ENCODE results near the gene KAT14.

DNA sequence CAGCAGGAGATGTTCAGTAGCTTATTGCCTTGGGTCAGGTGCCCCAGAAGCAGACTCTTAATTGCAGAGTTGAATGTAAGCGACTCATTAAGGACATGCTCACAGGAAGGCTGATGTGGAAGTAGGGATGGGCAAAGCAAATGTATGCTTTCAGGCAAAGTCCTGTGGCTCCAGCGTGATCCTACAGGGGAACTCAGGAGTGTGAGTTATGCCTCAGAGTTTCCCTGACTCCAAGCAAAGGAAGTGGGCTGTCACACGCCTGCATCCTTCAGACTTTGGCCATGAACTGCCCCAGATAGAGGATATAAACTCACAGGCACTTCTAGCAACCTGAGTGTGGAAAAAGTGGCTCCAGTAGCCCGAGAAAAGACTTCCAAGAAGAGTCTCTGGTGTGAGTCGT lies 85.7 kb downstream of the KAT14 start:
- TF ChIP-seq, protein P1, sequence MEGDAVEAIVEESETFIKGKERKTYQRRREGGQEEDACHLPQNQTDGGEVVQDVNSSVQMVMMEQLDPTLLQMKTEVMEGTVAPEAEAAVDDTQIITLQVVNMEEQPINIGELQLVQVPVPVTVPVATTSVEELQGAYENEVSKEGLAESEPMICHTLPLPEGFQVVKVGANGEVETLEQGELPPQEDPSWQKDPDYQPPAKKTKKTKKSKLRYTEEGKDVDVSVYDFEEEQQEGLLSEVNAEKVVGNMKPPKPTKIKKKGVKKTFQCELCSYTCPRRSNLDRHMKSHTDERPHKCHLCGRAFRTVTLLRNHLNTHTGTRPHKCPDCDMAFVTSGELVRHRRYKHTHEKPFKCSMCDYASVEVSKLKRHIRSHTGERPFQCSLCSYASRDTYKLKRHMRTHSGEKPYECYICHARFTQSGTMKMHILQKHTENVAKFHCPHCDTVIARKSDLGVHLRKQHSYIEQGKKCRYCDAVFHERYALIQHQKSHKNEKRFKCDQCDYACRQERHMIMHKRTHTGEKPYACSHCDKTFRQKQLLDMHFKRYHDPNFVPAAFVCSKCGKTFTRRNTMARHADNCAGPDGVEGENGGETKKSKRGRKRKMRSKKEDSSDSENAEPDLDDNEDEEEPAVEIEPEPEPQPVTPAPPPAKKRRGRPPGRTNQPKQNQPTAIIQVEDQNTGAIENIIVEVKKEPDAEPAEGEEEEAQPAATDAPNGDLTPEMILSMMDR (IDR thresholded peaks at IDR 0.05) = no peak
- no peak for TF ChIP-seq POLR2A (IDR thresholded peaks at IDR 0.05)
